Measurements from ENCODE around the gene LBX2.

The LBX2 gene

DNA sequence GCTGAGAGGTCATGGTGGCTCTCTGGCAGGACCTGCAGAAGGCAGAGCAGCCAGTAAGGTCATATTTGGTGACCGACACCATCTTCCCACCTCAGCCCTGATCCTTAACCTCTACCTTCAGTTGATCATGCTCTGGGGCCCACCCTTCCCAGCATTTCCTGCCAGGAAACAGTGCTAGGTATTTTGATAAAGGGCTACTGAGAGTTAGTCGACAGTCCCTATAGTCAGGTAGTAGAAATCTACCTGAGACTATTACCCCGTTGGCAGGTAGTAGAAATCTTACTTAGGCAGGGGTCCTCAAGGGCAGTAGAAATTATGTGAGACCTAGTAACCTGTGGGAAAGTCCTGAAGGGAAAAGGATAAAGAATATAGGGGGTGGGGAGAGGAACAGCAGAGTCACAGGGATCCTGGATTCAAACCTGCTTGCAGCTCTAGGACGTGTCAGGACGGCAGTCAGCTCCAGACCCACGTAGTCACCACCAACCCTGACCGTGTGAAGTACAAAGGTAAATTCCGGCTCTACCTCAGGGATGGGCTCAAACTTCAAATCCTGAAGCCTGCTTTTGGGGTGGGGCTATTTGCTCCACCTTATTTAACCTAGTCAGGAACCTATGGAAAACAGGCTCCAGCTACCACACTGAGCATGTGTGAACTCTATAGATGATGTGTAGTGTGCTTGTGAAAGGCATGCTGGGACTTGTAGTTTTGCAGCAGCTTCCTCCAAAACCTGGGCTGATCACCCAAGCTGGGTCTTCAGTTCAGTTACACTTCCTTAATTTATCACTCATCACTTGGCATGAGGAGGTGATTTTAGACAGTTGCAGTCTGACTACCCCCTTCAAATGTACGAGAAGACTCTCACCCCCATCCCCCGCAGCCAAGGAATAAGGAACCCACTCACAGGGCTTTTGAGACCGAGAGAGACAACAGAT is 26.6 kb upstream of the LBX2 start, which contains the start of gene DQX1:
TSS of gene DQX1 (minus strand) at position 515 of the 932 bp plus-strand sequence. CDS start at position 13, 502 bp downstream.
- DNase-seq, result no peak

DNA sequence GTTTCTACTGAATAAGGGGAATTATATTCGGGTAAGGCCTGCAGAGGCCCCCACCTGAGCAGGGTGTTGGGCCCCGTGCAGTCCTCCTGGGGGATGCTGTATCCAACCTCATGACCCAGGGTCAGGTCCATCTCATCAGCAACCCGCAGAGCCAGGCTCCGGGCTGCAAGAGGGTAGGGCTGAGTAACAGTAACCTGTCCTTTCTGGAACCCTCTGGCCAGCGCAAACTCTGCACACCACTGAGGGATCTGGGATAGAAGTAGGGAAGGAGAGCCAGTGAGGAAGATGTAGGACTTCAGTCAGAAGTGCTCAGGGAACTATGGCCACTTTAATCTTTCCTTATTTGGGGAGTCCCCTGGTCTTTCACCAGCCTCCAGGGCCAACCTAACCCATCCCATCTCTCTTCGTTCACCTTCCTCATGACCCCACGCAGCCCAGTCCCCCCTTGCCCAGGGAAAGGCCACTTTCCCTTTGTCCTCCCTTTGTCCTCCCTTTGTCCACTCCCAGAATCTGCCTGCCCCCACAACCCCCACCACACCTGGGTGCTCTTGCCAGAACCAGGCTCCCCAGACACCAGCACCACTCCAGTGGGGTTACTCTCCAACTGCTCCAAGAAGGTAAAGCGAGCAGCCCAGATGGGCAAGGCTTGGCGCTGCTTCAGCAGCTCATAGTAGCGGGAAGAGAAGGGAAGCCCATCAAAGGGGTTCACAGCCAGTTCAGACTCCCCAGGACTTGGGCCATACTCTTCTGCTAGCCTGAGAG is 25.7 kb upstream of the LBX2 start:
- no peak for DNase-seq

DNA sequence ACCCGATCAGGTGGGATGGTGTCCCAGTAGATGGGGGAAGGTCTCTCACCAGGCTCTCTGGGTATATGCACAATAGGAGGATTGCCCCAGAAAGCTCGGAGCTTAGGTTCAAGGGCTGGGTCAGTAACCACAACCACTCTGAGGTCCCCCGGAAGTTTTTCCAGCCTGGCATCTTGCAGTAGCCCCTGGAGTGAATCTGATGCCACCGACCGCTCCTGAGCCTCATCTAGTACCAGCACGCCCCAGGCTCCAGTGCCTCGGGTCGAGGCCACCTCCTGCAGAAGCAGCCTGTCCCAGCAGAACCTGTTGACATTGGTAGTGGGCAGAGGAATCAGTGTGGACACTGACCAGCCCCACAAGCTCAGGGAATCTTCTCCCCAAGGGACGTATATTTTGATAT is 24.6 kb upstream of the LBX2 start:
- DNase-seq, result no peak

DNA sequence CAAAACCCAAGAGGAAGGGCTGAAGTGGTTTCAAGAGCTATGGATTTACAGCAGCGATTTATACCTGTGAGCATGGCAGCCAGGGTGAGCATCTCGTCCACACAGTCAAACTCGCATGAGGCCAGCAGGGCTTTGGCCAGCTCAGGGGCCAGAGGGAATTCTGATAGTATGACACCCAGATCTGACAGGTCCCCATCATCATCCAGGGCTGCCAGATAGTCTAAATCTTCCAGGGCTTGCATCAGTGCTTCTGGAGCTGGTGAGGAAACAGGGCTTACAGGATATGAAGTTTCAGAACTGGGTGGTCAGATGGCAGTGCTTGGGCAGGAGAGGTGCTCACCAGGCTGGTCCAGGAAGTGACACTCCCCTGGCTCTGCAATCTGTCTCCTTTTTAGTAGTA is 23.1 kb upstream of the LBX2 start:
- DNase-seq, result no peak

DNA sequence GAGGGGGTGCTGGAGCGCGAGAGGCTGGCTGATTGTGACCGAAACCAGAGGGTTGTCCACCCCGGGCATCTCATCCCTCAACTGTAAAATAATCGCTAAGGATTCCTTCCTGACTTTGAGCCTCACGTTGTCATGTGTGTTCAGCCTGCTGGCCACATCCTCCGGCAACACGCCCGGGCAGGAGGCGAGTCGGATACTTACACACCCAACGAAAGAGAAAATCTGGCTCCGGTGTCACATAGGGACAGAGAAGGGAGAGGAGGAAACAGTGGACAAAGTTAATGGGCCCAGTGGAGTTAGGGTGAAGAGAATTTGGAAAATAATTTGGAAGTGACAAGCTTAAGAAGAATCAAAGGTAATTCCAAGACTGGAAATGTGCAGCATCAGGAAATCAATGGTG is 17.2 kb upstream of the LBX2 start:
- DNase-seq, result no peak

DNA sequence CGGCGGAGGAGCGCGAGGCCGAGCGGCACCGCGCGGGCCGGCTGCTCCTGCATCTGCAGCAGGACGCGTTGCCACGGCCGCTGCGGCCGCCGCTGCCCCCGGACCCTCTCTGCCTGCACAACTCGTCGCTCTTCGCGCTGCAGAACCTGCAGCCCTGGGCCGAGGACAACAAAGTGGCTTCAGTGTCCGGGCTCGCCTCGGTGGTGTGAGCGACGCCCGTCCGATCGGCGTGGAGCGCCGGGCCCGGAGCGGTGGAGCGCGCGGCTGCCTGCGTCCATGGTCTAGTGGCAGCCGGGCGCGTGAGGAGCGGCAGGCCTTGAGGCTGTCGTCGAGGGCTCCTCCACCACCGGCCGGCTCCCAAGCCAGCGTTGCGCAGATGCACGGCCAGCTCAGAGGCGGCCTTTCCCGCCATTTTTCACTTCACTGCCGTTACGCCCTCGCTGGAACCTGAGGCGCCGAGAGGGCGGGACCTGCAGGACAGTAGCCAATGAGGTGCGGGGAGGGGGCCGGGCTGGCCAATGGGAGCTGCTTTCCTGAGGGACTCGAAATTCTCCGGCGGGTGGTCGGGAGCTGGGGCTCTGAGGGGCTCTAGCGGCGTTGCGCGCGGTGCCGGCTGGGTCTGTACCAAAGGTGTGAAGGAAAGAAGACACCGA is 16.7 kb upstream of the LBX2 start:
- no peak for DNase-seq

DNA sequence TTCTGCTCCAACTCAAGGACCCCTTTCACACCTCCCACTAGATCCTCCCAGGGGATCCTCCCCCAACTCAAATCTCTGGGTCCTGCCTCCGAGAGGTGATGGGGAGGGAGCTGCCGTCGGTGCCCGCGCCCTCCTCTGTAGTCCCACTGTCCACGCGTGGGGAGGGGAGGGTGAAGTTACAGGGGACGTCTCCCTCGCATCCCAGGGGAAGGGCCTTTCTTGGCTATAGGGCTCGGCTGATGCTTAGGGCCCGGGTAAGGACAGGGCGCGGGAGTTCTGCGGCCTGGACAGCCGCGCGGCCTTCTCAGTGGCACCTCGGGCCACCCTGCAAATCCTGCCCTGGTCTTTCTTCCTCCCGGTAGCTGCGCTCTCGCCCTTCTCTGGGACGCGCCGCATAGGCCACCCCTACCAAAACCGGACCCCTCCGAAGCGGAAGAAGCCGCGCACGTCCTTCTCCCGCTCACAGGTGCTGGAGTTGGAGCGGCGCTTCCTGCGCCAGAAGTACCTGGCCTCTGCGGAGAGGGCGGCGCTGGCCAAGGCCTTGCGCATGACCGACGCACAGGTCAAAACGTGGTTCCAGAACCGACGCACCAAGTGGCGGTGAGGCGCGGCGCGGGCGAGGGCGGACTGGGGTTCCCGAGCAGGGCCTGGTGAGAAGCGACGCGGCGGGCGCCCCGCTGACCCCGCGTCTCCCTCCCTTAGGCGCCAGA is 16.0 kb upstream of the LBX2 start:
- no peak for DNase-seq

DNA sequence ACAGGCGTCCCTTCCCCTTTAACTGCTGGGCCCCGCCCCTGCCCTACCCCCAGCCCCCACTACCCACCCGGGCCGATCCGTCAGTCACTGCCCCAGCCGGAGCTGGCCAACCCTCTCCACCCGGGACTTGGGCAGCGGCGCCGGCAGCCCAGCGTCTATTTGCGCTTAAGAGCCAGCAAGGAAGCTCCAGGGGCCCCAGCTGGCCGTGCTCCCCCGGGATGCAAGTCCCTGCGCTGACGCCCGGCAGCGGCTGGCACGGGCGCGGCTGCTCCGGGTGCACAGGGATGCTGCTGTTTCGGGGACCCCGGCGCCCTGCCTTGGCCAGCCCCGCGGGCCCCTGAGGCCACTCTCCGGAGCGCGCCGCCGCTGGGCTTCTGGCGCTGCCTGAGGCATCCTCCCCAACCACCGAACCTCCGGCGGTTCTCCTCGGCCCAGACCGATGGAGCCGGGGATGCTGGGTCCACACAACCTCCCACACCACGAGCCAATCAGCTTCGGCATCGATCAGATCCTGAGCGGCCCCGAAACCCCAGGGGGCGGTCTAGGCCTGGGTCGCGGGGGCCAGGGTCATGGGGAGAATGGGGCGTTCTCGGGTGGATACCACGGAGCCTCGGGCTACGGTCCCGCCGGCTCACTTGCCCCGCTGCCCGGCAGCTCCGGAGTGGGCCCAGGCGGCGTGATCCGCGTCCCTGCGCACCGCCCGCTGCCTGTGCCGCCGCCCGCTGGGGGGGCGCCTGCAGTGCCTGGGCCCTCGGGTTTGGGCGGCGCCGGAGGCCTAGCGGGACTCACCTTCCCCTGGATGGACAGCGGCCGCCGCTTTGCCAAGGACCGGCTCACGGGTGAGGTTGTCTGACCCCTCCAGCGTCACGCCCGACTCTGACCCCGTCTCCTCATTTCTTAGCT is 15.2 kb upstream of the LBX2 start, which contains the start of gene TLX2:
TSS of gene TLX2 (plus strand) at position 83 of the 903 bp plus-strand sequence. CDS start at position 440, 357 bp downstream.
- DNase-seq, result no peak

DNA sequence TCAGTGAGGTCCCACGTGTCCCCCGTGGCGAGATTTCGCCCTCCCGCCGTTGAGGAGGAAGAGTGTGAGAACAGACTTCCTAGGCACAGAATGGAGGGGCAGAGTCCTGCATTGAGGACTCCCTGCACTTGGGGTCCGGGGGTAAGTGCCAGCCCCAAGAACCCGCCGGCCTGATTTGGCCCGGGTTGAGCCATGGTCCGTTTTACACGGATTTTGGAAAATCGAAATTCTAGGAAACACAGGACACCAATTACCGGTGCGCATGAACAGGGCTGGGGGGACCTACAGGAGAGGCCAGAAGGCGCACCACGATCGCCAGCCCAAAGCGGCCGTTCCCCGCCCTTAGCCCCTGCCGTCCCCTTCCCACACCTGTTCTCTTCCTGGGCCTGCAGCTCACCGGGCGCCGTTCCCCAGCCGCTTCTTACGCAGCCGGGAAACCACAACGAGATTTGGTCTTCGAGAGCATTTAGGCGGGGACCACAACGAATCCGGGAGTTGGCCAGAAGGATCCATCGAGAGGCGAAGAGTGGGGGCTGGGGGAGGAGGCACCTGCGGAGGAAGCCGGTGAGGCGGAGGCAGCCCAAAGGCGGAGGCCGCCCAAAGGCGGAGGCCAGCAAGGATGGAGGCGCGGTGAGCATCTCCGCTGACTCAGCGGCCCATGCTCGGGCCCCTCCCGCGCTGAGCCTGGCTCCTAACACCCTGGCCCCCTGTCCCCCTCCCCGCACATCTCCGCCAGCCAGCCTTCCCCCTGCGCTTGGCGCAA is 14.4 kb upstream of the LBX2 start:
- DNase-seq, result no peak

DNA sequence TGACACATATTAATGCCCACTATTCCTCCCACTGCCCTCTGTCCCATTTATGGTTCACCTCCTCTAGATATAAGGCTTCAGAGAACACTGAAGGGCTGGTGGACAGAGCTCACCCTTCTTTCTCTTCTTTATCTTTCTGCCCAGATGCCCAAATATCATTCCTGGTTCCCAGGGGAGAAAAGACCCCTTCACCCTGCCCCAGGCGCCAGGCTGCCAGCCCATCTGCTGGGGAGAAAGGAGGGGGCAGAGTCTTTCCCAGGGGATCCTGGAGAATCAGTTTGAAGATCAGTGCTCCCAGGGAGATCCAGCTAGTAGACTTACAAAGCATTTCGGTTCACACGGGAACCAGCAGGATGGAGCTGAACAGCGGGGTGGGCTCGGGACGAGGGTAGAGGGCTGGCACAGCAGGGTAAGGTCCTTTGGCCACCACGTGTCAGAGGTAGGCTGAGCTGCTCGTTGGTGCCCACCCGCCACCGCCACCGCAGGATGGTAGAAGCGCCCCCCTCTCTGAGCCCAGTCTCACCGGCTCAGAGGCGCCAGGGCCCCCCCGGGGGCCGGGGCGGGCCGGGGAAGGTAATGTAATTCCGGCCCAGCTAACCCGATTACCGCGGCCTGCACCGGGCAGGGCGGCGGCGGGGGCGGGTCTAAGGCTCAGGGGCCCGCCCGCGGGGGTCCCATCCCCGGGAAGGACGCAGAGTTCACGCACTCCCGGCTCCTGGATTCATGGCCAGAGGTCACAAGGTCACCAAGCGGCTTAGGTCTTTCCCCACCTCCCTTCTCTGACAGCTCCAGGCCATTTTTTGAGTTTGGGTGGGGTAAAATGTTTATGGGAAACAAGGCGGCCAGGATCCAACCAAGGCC is 13.6 kb upstream of the LBX2 start:
- no peak for DNase-seq

DNA sequence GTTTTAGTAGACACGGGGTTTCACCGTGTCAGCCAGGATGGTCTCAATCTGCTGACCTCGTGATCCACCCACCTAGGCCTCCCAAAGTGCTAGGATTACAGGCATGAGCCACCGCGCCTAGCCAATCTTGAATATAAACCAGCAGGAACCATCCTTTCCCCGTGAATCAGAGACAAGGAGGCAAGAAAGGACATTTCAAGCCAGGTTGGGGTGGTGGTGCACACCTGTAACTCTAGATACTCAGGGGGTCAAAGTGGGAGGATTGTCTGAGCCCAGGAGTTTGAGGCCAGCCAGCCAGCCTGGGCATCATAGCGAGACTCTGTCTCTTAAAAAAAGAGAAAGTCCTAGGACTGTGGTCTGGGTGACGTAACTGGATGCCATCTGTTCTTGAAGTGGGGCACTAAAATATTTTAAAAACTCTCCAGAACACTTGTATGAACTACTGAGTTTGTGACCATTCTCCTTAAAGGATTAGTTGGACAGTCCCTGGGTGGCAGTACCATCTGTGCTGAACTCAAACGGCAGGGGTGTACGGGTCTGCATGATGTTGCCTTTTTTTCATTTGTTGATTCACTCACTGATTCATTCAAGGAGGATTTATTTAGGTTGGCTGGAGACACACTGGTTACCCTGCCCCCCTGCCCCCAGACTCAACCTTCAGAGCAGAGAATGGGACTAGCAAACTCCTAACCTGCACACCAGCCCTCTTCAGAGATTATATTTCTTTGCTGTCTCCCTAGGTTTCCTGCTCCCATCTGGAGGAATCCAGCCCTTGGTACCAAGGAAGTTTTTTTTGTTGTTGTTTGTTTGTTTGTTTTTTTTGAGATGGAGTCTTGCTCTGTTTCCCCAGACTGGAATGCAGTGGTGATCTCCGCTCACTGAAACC is 11.9 kb upstream of the LBX2 start:
- no peak for DNase-seq

DNA sequence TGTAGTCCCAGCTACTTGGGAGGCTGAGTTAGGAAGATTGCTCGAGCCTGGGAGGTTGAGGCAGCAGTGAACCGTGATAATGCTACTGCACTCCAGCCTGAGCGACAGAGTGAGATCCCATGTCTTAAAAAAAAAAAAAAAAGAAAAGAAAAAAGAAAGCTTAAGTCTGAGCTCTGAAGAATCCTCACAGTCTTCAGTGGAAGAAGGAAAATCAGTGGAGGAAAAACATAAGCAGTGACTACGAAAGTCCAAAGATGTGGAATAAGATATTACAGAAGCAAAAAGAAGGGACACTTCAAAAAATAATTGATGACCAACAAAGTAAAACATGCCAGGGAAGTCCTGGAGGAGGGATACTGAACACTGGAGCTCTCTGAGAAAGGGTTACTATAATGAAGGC is 10.9 kb upstream of the LBX2 start:
- no peak for DNase-seq

DNA sequence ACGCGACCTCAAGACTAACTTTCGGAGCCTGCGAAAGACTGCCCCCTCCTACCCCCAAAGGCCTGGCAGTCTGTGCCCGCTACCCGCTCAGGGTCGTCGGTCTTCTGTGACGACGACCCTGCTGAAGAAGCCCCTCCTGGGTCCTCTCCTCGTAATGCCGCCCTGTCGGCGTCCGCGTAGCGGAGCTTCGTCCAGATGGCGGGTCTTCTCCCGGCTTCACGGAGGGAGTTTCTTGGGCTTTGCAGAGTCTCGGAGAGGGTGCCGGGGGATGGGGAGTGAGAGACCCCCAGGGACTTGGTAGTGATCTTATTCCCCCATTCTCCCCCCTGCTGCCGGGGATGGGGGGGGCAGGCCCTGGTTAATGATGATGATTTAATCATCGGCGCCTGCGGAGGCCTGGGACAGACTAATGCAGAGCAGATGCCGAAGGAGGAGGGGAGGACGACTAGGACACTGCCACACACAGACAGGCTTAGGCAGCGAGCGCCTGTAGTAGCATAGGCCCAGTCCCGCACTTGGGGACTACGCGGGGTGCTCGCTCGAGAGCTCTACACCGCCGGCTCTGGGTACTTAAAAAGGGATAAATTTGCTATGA is 8.6 kb upstream of the LBX2 start:
- DNase-seq, result no peak

DNA sequence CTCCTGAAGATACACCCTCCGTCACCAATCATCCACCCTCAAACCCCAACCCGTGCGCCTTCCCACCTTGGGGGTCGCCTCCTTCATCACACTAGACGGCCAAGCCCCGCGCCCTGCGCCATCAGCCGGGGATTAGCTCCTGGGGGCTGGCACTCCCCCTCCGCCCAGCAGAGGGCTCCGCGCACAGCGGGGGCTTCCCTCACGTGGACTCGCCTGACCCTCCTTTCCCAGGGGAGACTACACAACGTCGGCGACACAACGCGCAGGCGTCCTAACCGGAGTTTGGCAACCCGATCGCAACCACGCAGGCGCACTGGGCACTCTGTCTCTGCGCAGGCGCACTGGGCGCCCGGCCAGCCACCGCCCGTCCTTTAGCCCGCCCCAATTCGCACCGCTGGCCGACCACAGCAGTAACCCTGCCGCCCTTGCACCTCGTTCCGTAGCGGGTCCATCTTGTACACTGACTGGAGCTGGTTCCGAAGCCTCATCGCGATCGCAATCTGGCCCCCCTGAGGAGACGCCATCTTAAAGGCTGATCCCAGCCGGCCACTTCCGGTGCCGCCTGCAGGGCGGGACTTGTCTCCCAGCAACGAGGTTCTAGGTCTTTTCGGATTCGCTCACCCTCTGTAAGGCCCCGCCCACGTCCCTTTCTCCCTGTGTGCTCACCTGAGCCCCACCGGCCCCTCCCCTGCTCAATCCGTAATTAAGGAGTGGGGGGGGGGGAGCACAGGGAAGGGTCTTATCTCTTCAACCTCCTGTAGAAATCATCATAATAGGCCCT is 7.9 kb upstream of the LBX2 start, which contains the start of gene PCGF1:
TSS of gene PCGF1 (minus strand) at position 551 of the 781 bp plus-strand sequence. CDS start at position 524, 27 bp downstream.
- peak; percentile 80 for DNase-seq

DNA sequence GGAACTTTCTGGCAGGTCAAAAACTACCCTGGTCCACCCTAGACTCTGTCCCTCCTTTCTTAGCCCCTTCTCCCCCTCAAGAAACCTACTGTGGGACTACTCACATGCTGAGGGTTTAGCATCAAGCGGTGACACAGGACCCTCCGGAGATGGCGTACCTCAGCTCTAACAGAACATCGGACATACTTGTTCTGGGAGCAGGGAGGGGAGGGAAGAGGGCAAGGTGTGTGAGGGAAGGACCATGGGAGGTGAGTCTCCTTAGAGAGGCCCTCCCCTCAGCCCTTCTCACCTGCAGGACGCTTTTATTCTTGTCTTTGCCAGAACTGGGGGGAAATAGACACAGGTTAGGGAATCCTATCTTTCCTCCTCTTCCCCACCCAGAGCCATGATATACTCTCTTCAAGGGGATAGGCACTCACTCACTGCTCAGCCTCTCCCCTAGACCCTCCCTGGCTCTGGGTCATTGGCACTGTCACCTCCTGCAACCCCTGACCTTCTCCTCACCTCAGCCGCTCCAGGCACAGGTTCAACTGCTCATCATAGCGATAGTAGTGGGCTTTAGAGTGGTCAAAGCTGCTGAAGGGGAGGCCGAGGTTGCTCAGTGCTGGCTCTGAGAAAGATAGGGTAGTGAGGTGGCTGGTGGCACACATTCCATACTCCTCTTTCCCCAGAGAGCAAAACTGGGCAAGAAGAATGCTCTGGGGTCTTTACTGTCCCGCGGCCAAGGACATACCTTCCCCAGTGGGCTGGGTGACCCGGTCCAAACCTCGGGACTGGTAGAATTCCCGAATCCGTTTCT is 6.2 kb upstream of the LBX2 start:
- DNase-seq, result no peak

DNA sequence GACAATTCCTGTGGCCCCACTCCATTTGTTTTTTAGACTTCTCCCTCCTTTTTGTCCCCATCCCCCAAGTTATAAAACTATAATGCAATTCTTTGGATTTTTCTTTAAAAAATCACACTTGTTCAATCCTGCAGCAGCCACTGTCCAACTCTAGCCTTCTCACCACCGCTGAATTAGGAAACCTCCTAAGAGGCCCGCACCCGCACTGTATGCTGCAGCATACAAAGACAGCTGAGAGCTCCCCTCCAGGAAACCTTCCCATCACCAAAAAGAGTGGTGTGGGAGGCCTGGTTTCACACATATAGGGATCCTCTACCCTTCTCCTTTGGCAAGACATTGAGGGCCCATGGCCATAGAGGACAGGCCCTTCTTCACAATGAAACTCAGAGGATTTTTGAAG is 5.2 kb upstream of the LBX2 start:
- DNase-seq, result no peak
